Measurements from ENCODE around the gene BLOC1S1.

GRCh38 chr12:55723516-55724225 lies 7.8 kb downstream of the BLOC1S1 start:
- no peak for TF ChIP-seq POLR2A (IDR thresholded peaks at IDR 0.05)
- TF ChIP-seq, protein P1, sequence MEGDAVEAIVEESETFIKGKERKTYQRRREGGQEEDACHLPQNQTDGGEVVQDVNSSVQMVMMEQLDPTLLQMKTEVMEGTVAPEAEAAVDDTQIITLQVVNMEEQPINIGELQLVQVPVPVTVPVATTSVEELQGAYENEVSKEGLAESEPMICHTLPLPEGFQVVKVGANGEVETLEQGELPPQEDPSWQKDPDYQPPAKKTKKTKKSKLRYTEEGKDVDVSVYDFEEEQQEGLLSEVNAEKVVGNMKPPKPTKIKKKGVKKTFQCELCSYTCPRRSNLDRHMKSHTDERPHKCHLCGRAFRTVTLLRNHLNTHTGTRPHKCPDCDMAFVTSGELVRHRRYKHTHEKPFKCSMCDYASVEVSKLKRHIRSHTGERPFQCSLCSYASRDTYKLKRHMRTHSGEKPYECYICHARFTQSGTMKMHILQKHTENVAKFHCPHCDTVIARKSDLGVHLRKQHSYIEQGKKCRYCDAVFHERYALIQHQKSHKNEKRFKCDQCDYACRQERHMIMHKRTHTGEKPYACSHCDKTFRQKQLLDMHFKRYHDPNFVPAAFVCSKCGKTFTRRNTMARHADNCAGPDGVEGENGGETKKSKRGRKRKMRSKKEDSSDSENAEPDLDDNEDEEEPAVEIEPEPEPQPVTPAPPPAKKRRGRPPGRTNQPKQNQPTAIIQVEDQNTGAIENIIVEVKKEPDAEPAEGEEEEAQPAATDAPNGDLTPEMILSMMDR (IDR thresholded peaks at IDR 0.05): no peak
